Panc1 (cell line): ENCODE measurements around the gene TRAPPC12. TPM values are rescaled to one million over a fixed set of nuclear protein-coding genes. Genes with fewer than 3 reads are reported as not detected.

Experiments
- ATAC-seq: fragments of 200-7000 bp; cut with Tn5 transposase; 2 replicates; pipeline ENCODE4 v1.9.1; 2020; ENCODE audit warnings: mild to moderate bottlenecking, moderate library complexity
- BruUV-seq: library from RNA; stranded (reverse); fragments of 400-500 nt; replicated peaks from 2 replicates; lab custom pipeline; 2021; lab: Mats Ljungman, UMichigan
- CTCF ChIA-PET: fragments of 300-600 bp; sonication (Branson Sonifier 250); formaldehyde crosslinking; loops from one replicate; lab custom pipeline; 2022; ENCODE audit warnings: antibody characterized with exemption; lab: Charles Lee
- POLR2A ChIA-PET: fragments of 300-600 bp; sonication (Branson Sonifier 250); formaldehyde crosslinking; loops from one replicate; lab custom pipeline; 2022; ENCODE audit warnings: antibody characterized with exemption; lab: Charles Lee
- DNase-seq: peaks from one replicate; pipeline ENCODE4 v3.0.0-alpha.2; 2010; ENCODE audit warnings: low read depth, low spot score
- H3K27ac ChIP-seq: 2 replicates; pipeline ENCODE4 v1.5.1; 2011; ENCODE audit warnings: mild to moderate bottlenecking, low read length, inconsistent platforms
- H3K27me3 ChIP-seq: fragments of 200-500 bp; sonication (Bioruptor generic); 2 replicates; pipeline ENCODE4 v1.6.0; 2014; ENCODE audit warnings: low read length, inconsistent platforms; ENCODE audit not compliant: control insufficient read depth, insufficient read depth
- H3K36me3 ChIP-seq: fragments of 200-500 bp; sonication (Bioruptor generic); 2 replicates; pipeline ENCODE4 v1.5.1; 2014; ENCODE audit warnings: inconsistent platforms, mild to moderate bottlenecking, low read length, moderate library complexity; ENCODE audit not compliant: control insufficient read depth, insufficient read depth
- H3K4me1 ChIP-seq: 2 replicates; pipeline ENCODE4 v1.5.1; 2011; ENCODE audit warnings: inconsistent platforms, mild to moderate bottlenecking, low read length, moderate library complexity; ENCODE audit not compliant: control insufficient read depth, insufficient read depth
- H3K4me3 ChIP-seq, 2 experiments: 2 replicates each; pipeline ENCODE4 v1.5.1; 2011 to 2012; ENCODE audit warnings: low read depth in 2 of 2, low read length in 2 of 2, mild to moderate bottlenecking in 2 of 2, inconsistent platforms in 1 of 2, moderate library complexity in 1 of 2
- H3K9me3 ChIP-seq: fragments of 200-500 bp; sonication (Bioruptor generic); 2 replicates; pipeline ENCODE4 v1.5.1; 2014; ENCODE audit warnings: low read depth, mild to moderate bottlenecking, inconsistent platforms, low read length, moderate library complexity; ENCODE audit not compliant: control insufficient read depth, insufficient read depth
- SIN3A ChIP-seq: IDR thresholded peaks from 2 replicates; pipeline ENCODE4 v1.6.1; 2012; ENCODE audit warnings: low read depth, mild to moderate bottlenecking, low read length, moderate library complexity, borderline replicate concordance; ENCODE audit not compliant: insufficient read depth
- in situ Hi-C: cut with HindIII; loops from 2 replicates; pipeline ENCODE4 v1.10.0; 2016; ENCODE audit warnings: low sequenced_read_pairs, low pct_unique_long_range_greater_than_20kb
- intact Hi-C: fragments of 100-400 bp; cut with micrococcal nuclease; formaldehyde crosslinking; loops from one replicate; pipeline ENCODE4 v1.10.0; 2022; ENCODE audit not compliant: unreplicated experiment
- total RNA-seq: library from RNA; stranded (reverse); gene quantifications from one replicate; pipeline ENCODE4 v1.2.1, GENCODE V29; 2021; ENCODE audit not compliant: unreplicated experiment

TRAPPC12 gene
- total RNA-seq, 1 experiment from 2014 or later, result 78.7 TPM

DNA sequence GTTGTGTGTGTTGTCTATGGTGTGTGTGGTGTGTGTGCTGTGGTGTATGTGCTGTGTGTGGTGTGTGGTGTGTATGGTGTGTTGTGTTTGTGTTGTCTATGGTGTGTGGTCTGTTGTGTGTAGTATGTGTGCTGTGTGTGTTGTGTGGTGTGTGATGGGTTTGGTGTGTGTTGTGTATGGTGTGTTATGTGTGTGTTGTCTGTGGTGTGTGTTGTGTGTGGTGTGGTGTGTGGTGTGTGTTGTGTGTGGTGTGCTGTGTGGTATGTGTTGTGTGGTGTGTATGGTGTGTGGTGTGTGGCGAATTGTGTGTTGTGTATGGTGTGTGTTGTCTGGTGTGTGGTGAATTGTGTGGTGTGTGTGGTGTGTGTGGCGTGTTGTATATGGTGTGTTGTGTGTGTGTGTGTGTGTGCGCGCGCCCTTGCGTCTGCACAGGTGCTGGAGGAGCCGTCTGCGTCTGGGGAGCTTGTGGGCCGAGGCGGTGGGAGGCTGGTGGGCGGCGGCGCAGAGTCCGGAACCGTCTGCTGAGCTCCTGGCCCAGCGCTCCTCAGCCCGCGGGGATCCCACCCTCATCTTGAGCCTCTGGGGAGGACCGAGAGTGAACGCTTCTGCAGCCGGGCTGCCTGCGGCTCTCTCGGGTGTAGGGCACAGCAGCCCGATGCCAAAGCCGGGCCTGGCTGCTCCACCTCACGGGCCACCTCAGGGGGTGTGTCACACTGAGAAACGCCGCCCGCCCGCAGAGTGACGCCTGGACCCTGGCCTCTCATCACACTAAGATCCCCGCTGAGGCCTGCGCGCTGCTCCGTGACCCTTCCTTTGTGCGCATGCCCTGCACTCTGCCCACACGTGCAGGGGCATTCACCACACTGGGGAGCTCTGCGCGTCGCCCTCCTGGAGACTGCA is 148.6 kb downstream of the TRAPPC12 start:
- no peaks in the 10 kb centered on the region for H3K27me3 ChIP-seq
- ChIA-PET POLR2A (no interaction called here), CTCF (no interaction called here)
- no peak overlapping the region for H3K27ac ChIP-seq
- ATAC-seq (no peak), DNase-seq (no peak)
- no peaks in the 10 kb centered on the region for H3K9me3 ChIP-seq
- H3K36me3 ChIP-seq, result no peaks in the 10 kb centered on the region
- intact Hi-C loops, result no loop called here
- no TSS peak for BruUV-seq
- no peak for TF ChIP-seq SIN3A
- H3K4me1 ChIP-seq, result no peaks in the 10 kb centered on the region
- H3K4me3 ChIP-seq, result no peak overlapping the region
- in situ Hi-C loops, result no loop called here

Other genes with a start within 250 kb of the TRAPPC12 start
- gene EIPR1, start 1.9 kb upstream of the TRAPPC12 start, total RNA-seq, result 26.7 TPM
- gene ADI1, start 139.8 kb downstream of the TRAPPC12 start, total RNA-seq, result 42.9 TPM
- gene RNASEH1, start 178.6 kb downstream of the TRAPPC12 start, total RNA-seq, result 43.7 TPM
- gene RPS7, start 195.6 kb downstream of the TRAPPC12 start, total RNA-seq, result 1,117 TPM
- gene COLEC11, start 215.4 kb downstream of the TRAPPC12 start, total RNA-seq, result 0.31 TPM